Activated B cell treated with CpG ODN at 0.5 μM for 24 hours (primary cell): Measurements from ENCODE around the gene PLCH2. TPM values are rescaled to one million over a fixed set of nuclear protein-coding genes. Genes with fewer than 3 reads are reported as not detected.

ENCODE experiments used
- ATAC-seq: fragments of 200-7000 bp; cut with Tn5 transposase; one replicate; pipeline ENCODE4 v1.10.0; 2021; ENCODE audit warnings: low read depth, mild to moderate bottlenecking, moderate library complexity
- CTCF ChIA-PET: fragments of 350-600 bp; sonication (Branson Sonifier 250); formaldehyde crosslinking; loops from one replicate; lab custom pipeline; 2021; ENCODE audit warnings: antibody characterized with exemption; lab: Charles Lee
- POLR2A ChIA-PET: fragments of 350-600 bp; sonication (Branson Sonifier 250); formaldehyde crosslinking; loops from one replicate; lab custom pipeline; 2021; ENCODE audit warnings: antibody characterized with exemption; lab: Charles Lee
- DNase-seq: peaks from one replicate; pipeline ENCODE4 v3.0.0; 2022
- H3K27ac Mint-ChIP-seq: one replicate; pipeline ENCODE4 v1.8.0; 2020; ENCODE audit warnings: mixed read lengths
- H3K27me3 Mint-ChIP-seq: one replicate; pipeline ENCODE4 v1.8.0; 2021; ENCODE audit warnings: mixed read lengths
- H3K36me3 Mint-ChIP-seq: one replicate; pipeline ENCODE4 v1.8.0; 2021; ENCODE audit warnings: low read depth, mixed read lengths
- H3K4me1 Mint-ChIP-seq: one replicate; pipeline ENCODE4 v1.8.0; 2021; ENCODE audit warnings: mixed read lengths
- H3K4me3 Mint-ChIP-seq: one replicate; pipeline ENCODE4 v1.8.0; 2020; ENCODE audit warnings: mild to moderate bottlenecking, mixed read lengths
- H3K9me3 Mint-ChIP-seq: one replicate; pipeline ENCODE4 v1.8.0; 2020; ENCODE audit warnings: mixed read lengths
- intact Hi-C: fragments of 100-400 bp; cut with micrococcal nuclease; formaldehyde crosslinking; loops from one replicate; pipeline ENCODE4 v1.15.1; 2024
- total RNA-seq: library from RNA; stranded (reverse); gene quantifications from 2 replicates; pipeline ENCODE4 v1.2.3, GENCODE V29; 2022
- TF ChIP-seq, protein P1 (sequence below): fragments of 200-600 bp; IDR thresholded peaks from one replicate; pipeline ENCODE4 v1.8.0; 2022; ENCODE audit warnings: antibody characterized with exemption, mild to moderate bottlenecking

Gene PLCH2
- total RNA-seq, 1 donor from 2014 or later: 6.1 TPM

DNA sequence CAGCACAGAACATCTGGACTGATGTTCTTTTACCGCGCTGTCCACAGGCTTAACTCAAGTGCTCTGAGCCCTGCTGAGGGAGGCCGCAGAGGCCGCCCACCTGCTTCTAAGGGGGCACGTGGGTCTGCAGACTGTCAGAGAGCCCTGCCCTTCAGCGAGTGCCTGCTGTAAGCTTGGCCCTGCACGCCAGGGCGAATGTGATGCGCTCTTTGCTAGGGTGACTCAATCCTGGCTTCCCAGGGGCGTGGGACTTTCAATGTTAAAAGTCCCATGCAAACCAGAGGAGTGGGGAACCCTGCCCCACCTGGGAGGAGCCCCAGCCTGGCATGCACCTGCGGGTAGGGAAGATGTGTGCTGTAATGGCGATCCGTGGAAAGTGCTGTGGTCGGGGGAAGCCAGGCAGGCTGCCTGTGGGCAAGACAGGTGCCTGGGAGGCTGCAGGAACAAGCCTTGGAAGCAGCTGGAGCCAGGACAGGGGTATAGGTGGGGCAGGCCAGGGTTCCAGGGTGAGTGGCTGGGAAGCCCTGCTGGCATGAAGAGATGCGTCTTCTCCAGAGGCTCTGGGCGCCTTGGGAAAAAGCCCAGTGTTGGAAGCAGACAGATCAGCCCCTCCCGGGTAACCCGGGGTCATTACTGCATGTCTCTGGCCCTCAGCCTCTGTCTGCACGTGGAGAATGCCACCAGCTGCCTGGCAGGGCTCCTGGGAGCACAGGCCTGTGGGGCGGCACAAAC lies 50.9 kb downstream of the PLCH2 start:
- Mint-ChIP-seq H3K4me1 (peaks cover 45% of the 10 kb centered on the region), H3K4me3 (peak overlapping the region; percentile 46), H3K9me3 (no peaks in the 10 kb centered on the region), H3K27me3 (peaks cover 10% of the 10 kb centered on the region), H3K36me3 (peaks cover 12% of the 10 kb centered on the region), H3K27ac (peak overlapping the region; percentile 46)
- DNase-seq: no peak
- POLR2A ChIA-PET: interaction anchor here (0.6 to 6.7 kb wide), 18 partner anchors 12 to 333 kb away, joined by 3 to 114 read pairs (median 8); partner anchors contain the start of genes FAAP20, MORN1, PRXL2B and RER1
- TF ChIP-seq, protein P1, sequence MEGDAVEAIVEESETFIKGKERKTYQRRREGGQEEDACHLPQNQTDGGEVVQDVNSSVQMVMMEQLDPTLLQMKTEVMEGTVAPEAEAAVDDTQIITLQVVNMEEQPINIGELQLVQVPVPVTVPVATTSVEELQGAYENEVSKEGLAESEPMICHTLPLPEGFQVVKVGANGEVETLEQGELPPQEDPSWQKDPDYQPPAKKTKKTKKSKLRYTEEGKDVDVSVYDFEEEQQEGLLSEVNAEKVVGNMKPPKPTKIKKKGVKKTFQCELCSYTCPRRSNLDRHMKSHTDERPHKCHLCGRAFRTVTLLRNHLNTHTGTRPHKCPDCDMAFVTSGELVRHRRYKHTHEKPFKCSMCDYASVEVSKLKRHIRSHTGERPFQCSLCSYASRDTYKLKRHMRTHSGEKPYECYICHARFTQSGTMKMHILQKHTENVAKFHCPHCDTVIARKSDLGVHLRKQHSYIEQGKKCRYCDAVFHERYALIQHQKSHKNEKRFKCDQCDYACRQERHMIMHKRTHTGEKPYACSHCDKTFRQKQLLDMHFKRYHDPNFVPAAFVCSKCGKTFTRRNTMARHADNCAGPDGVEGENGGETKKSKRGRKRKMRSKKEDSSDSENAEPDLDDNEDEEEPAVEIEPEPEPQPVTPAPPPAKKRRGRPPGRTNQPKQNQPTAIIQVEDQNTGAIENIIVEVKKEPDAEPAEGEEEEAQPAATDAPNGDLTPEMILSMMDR: no peak
- intact Hi-C loops: loop anchor here (1.0 to 2.0 kb wide), 8 partner anchors 21 to 1374 kb away; partner anchors contain the start of genes C1orf174, MORN1, PEX10 and PRXL2B
- CTCF ChIA-PET: interaction anchor here (1.2 to 2.3 kb wide), 4 partner anchors 21 to 332 kb away, joined by 3 to 16 read pairs (median 6); partner anchors contain the start of gene FAAP20
- peak; percentile 19 for ATAC-seq

DNA sequence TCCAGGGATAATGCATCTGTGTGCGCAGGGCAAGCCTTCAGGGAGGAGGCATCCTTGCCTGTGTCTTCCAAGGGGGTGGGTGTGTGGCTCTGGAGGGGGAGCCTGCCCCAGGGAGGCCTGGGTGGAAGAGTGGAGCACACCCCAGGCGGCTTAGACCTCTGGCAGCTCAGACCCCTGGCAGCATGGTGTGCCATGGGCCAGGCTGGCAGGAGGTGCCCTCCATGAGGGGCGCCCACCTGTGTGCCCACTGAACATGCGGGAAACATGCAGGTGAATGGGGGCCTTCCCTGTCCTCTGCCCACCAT lies 51.4 kb downstream of the PLCH2 start:
- ATAC-seq (no peak), DNase-seq (no peak)
- Mint-ChIP-seq H3K36me3 (peaks cover 9% of the 10 kb centered on the region), H3K4me1 (peaks cover 42% of the 10 kb centered on the region), H3K9me3 (no peaks in the 10 kb centered on the region), H3K27ac (no peak overlapping the region), H3K4me3 (no peak overlapping the region), H3K27me3 (peaks cover 10% of the 10 kb centered on the region)
- ChIA-PET CTCF (interaction anchor here (2.3 kb wide), 1 partner anchor 20 kb away, joined by 16 read pairs; no protein-coding TSS in a partner anchor), POLR2A (interaction anchor here (1.2 to 6.7 kb wide), 2 partner anchors 19 to 28 kb away, joined by 4 to 114 read pairs; no protein-coding TSS in a partner anchor)
- TF ChIP-seq, protein P1: no peak
- intact Hi-C loops: loop anchor here (2.0 kb wide), 1 partner anchor 1373 kb away; the partner anchor contains the start of gene C1orf174

DNA sequence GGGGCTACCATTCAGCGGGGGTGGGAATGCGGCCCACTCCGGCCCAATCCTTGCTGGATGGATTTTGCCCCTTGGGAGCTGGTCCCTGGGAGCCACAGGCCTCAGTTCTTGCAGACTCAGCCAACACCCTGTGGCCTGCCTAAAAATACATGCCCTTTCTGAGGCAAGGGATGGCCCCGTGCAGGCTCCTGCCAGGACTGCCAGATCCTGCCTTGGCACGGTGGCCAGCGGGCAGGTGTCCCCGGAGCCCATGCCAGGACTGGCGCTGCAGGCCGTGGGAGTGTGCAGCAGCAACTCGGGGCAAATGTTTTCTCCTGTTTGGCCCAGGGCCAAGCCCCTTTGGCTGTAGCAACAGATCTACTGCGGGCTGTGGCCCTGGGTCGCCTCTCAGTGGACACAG lies 51.9 kb downstream of the PLCH2 start:
- Mint-ChIP-seq H3K27me3 (peaks cover 12% of the 10 kb centered on the region), H3K4me1 (peaks cover 38% of the 10 kb centered on the region), H3K4me3 (no peak overlapping the region), H3K27ac (no peak overlapping the region), H3K36me3 (peaks cover 5% of the 10 kb centered on the region), H3K9me3 (no peaks in the 10 kb centered on the region)
- ATAC-seq (no peak), DNase-seq (no peak)
- intact Hi-C loops: no loop called here
- CTCF ChIA-PET: no interaction called here
- POLR2A ChIA-PET: interaction anchor here (6.7 kb wide), 1 partner anchor 18 kb away, joined by 114 read pairs; no protein-coding TSS in a partner anchor
- TF ChIP-seq, protein P1: no peak

DNA sequence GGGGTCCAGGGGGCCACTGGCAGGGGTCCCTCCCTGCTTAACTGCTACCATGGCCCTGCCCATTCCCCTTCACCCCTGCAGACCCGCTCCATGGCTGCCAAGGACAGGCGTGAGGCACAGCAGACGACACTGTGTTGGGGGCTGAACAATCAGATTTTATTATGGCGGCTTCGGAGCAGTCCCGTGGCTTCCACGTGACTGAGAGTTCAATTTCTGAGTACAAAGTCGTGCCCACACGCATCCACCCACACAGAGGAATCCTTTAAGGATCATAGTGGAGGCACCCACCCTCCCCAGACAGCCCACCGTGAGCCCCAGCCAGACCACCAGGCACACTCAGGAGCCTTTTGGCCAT lies 52.5 kb downstream of the PLCH2 start:
- CTCF ChIA-PET: interaction anchor here (1.1 to 1.7 kb wide), 3 partner anchors 19 to 57 kb away, joined by 3 to 9 read pairs (median 8); partner anchors contain the start of gene PRXL2B
- peaks cover 37% of the 10 kb centered on the region for H3K4me1 Mint-ChIP-seq
- no peak overlapping the region for H3K27ac Mint-ChIP-seq

More for the DNA sequence above, 52.5 kb downstream of the PLCH2 start:
- DNase-seq: no peak
- Mint-ChIP-seq H3K9me3 (no peaks in the 10 kb centered on the region), H3K27me3 (peaks cover 14% of the 10 kb centered on the region), H3K4me3 (peak overlapping the region; percentile 84), H3K36me3 (peaks cover 5% of the 10 kb centered on the region)
- intact Hi-C loops: no loop called here
- POLR2A ChIA-PET: interaction anchor here (0.6 to 6.7 kb wide), 5 partner anchors 18 to 334 kb away, joined by 3 to 114 read pairs (median 4); partner anchors contain the start of genes FAAP20, PRXL2B and TNFRSF14
- no peak for ATAC-seq
- TF ChIP-seq, protein P1: no peak
